OCI-LY3 (cell line): ENCODE results near the gene CAPN1.

ENCODE experiments used
- H2AFZ ChIP-seq: fragments of 200-600, 300-600 bp; shearing (Covaris generic); 2 replicates; pipeline ENCODE4 v1.6.0; 2014; ENCODE audit warnings: antibody characterized with exemption, low read depth, low read length
- H3K27ac ChIP-seq: fragments of 200-600, 300-600 bp; sonication (generic); 2 replicates; pipeline ENCODE4 v1.5.1; 2014; ENCODE audit warnings: mild to moderate bottlenecking, low read length, moderate library complexity, mixed read lengths
- H3K27me3 ChIP-seq: fragments of 200-600, 300-600 bp; sonication (generic); 2 replicates; pipeline ENCODE4 v1.6.1; 2014; ENCODE audit warnings: low read depth, low read length, mixed read lengths
- H3K36me3 ChIP-seq: fragments of 200-600, 300-600 bp; sonication (generic); replicated peaks from 2 replicates; pipeline ENCODE3; 2014; ENCODE audit warnings: low read depth, low read length, mixed read lengths
- H3K4me1 ChIP-seq: fragments of 300-600, 200-600 bp; sonication (generic); 2 replicates; pipeline ENCODE4 v1.6.1; 2014; ENCODE audit warnings: low read length, mixed read lengths
- H3K4me2 ChIP-seq: fragments of 200-600, 300-600 bp; sonication (generic); 2 replicates; pipeline ENCODE4 v1.6.1; 2014; ENCODE audit warnings: low read length, mixed read lengths
- H3K4me3 ChIP-seq: fragments of 300-600, 200-600 bp; sonication (generic); 2 replicates; pipeline ENCODE4 v1.5.1; 2014; ENCODE audit warnings: antibody characterized with exemption, mild to moderate bottlenecking, low read length, moderate library complexity
- H3K79me2 ChIP-seq: fragments of 300-600, 200-600 bp; shearing (Covaris generic); 2 replicates; pipeline ENCODE4 v1.6.1; 2014; ENCODE audit warnings: mild to moderate bottlenecking, low read length, mixed read lengths
- H3K9ac ChIP-seq: fragments of 300-600, 200-600 bp; shearing (Covaris generic); 2 replicates; pipeline ENCODE4 v1.6.0; 2014; ENCODE audit warnings: mild to moderate bottlenecking, low read length, moderate library complexity
- H3K9me3 ChIP-seq: fragments of 200-600, 300-600 bp; shearing (Covaris generic); 2 replicates; pipeline ENCODE4 v1.6.1; 2014; ENCODE audit warnings: low read length, mixed read lengths; ENCODE audit not compliant: insufficient read depth
- H4K20me1 ChIP-seq: fragments of 200-600, 300-600 bp; sonication (generic); 2 replicates; pipeline ENCODE4 v1.6.1; 2016; ENCODE audit warnings: low read length, mixed read lengths; ENCODE audit not compliant: insufficient read depth
- CTCF ChIP-seq: fragments of 200-600, 300-600 bp; sonication (generic); IDR thresholded peaks from 2 replicates; pipeline ENCODE4 v1.5.1; 2014; ENCODE audit warnings: antibody characterized with exemption, low read length, low read depth
- EZH2phosphoT487 ChIP-seq: fragments of 200-600 bp; shearing (Covaris generic); IDR thresholded peaks from 2 replicates; pipeline ENCODE4 v1.6.1; 2018; ENCODE audit warnings: antibody characterized with exemption, mixed run types, low read depth

The CAPN1 gene

DNA sequence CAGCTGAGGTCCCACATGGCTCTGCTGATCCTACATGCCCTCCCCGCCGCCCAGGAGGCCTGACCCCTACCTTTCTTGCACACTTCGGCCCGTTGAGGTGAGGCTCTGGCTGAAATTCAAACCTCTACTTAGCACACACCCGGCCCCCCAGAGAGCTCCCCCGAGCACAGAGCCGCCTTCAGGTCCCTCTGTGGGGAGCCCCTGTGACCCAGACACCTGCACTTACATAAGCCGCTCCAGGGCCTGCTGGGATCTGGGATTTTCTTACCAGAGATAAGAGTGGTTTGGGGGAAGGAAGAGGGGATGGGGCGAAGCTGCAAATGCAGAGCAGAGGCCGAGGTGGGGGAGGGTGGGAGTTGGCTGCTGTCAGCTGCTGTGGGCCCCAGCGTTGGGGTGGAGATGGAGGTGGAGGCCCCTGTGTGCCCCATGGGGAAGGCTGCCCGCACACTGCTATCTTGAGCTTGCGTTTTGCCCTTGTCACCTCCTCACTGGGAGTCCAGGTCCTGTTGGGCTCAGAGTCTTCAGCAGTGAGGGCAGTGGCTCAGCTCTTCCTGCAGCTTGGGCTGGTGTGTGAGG, 30.6 kb downstream of the CAPN1 start:
- no peak overlapping the region for H3K9ac ChIP-seq
- H3K27ac ChIP-seq: no peak overlapping the region
- TF ChIP-seq CTCF (no peak), EZH2phosphoT487 (no peak)

DNA sequence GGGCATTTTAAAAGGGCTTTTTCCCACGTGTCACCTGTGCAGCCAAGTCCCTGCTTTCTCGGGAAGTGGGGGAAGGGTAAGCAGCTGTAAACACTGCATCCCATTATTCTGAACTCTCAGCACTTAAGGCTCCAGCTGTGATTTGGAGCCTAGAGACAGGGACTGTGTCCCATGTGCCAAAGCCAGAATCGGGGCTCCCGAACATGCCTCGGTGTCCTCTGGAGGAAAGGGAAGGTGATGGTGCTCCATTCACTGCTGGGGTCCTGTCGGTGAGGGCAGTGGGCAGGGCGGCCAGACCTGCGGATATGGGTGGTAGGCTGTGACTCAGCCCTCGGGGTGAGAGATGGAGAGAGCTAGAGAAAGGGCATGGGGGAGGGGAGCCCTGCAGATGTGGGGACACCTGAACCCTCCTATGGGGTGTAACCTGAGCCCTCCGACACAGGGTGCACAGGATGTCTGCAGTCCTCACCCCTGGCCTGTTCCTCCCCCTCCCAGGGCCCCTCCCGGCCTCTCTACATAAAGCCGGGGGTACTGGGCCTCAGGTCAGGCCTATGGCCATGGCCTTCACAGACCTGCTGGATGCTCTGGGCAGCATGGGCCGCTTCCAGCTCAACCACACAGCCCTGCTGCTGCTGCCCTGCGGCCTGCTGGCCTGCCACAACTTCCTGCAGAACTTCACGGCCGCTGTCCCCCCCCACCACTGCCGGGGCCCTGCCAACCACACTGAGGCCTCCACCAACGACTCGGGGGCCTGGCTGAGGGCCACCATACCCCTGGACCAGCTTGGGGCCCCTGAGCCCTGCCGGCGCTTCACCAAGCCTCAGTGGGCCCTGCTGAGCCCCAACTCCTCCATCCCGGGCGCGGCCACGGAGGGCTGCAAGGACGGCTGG, 31.8 kb downstream of the CAPN1 start:
- Histone ChIP-seq H3K4me1 (no peaks in the 10 kb centered on the region), H3K4me3 (no peak overlapping the region), H3K27me3 (no peaks in the 10 kb centered on the region), H3K9ac (no peak overlapping the region), H3K9me3 (no peaks in the 10 kb centered on the region), H3K27ac (no peak overlapping the region), H3K4me2 (no peak overlapping the region), H2AFZ (no peak overlapping the region), H3K79me2 (no peaks in the 10 kb centered on the region), H3K36me3 (peaks cover 15% of the 10 kb centered on the region), H4K20me1 (no peaks in the 10 kb centered on the region)
- TF ChIP-seq CTCF: no peak

More for the DNA sequence above, 30.6 kb downstream of the CAPN1 start:
- Histone ChIP-seq H2AFZ (no peak overlapping the region), H3K4me1 (no peaks in the 10 kb centered on the region), H3K79me2 (no peaks in the 10 kb centered on the region), H3K4me3 (no peak overlapping the region), H3K4me2 (no peak overlapping the region), H3K9me3 (no peaks in the 10 kb centered on the region), H3K27me3 (no peaks in the 10 kb centered on the region), H3K36me3 (peaks cover 20% of the 10 kb centered on the region), H4K20me1 (no peaks in the 10 kb centered on the region)

DNA sequence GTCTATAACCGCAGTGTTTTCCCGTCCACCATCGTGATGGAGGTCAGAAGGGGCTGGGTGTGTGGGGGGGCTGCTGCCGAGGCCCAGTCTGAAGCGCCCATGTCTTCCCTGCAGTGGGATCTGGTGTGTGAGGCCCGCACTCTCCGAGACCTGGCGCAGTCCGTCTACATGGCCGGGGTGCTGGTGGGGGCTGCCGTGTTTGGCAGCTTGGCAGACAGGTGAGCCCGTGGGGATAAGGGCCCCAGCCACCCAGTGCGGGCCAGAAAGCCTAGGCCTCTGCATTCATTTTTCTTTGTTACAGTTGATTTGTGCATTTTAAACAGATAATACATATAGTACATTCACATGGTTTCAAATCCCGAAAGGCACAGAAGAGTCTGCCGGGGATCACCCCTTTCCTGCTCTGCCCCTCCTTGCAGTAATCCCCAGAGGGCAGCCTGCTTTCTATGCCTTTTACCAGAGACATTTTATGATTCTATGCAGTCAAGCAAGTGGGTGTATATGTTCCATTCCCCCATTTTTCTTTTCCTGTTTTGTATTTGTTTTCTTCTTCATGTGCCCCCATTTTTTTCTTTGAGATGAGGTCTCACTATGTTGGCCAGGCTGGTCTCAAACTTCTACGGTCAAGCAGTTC, 32.6 kb downstream of the CAPN1 start:
- Histone ChIP-seq H4K20me1 (no peaks in the 10 kb centered on the region), H3K27me3 (no peaks in the 10 kb centered on the region), H3K4me1 (no peaks in the 10 kb centered on the region), H3K9me3 (no peaks in the 10 kb centered on the region), H3K79me2 (no peaks in the 10 kb centered on the region), H2AFZ (no peak overlapping the region), H3K4me2 (no peak overlapping the region), H3K9ac (no peak overlapping the region), H3K4me3 (no peak overlapping the region), H3K36me3 (peaks cover 12% of the 10 kb centered on the region), H3K27ac (no peak overlapping the region)
- TF ChIP-seq EZH2phosphoT487: no peak
- no peak for TF ChIP-seq CTCF

DNA sequence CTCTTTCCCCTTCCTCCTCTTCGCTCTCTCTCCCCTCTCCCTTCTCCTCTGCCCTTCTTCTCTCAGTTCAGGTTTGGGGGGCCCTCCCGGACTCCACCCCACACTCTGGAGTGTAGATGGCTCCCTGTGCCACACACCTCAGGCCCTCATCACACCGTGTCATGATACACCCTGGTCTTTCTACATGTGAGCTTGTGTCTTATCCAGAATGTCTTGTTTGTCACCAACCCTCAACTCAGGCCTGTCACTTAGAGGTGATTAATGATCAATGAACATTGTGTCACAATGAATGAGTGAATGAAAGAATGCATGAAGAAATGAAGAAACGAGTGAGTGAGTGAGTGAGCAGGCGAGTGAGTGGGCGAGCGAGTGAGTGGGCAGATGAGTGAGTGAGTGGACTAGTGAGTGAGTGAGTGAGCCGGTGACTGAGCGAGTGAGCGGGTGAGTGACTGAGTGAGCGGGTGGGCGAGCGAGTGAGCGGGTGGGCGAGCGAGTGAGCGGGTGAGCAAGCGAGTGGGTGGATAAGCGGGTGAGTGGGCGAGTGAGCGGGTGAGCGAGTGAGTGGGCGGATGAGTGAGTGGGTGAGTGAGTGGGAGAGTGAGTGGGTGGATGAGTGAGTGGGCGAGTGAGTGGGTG, 33.8 kb downstream of the CAPN1 start:
- Histone ChIP-seq H3K79me2 (no peaks in the 10 kb centered on the region), H3K27me3 (no peaks in the 10 kb centered on the region), H3K4me1 (no peaks in the 10 kb centered on the region), H4K20me1 (no peaks in the 10 kb centered on the region), H3K27ac (no peak overlapping the region), H3K9me3 (no peaks in the 10 kb centered on the region), H3K4me2 (no peak overlapping the region), H2AFZ (no peak overlapping the region), H3K9ac (no peak overlapping the region), H3K4me3 (no peak overlapping the region), H3K36me3 (peaks cover 11% of the 10 kb centered on the region)
- no peak for TF ChIP-seq EZH2phosphoT487
